Liver (tissue), 9 donors: Measurements from ENCODE around the gene PDZD2. TPM values are rescaled to one million over a fixed set of nuclear protein-coding genes. Genes with fewer than 3 reads are reported as not detected.

ENCODE experiments used
- DNase-seq: peaks from one replicate; pipeline ENCODE4 v3.0.0-alpha.2; 2017; ENCODE audit warnings: low spot score
- H3K27ac ChIP-seq, 2 donors: one replicate each; pipeline ENCODE4 v1.7.0; 2013; ENCODE audit warnings: inconsistent platforms in 2 of 2, low read length in 2 of 2, control low read depth in 1 of 2, low read depth in 1 of 2, mild to moderate bottlenecking in 1 of 2
- H3K27me3 ChIP-seq, 4 donors: one replicate each; pipeline versions ENCODE4 v1.6.1 to v1.7.0; 2013; ENCODE audit warnings: low read length in 3 of 4, inconsistent platforms in 1 of 4, mild to moderate bottlenecking in 1 of 4, moderate library complexity in 1 of 4; ENCODE audit not compliant: control insufficient read depth in 4 of 4, insufficient read depth in 4 of 4
- H3K36me3 ChIP-seq, 4 donors: one replicate each; pipeline versions ENCODE4 v1.6.1 to v1.7.0; 2013; ENCODE audit warnings: low read length in 3 of 4, mild to moderate bottlenecking in 3 of 4, low read depth in 1 of 4, moderate library complexity in 1 of 4; ENCODE audit not compliant: control insufficient read depth in 4 of 4, insufficient read depth in 3 of 4
- H3K4me1 ChIP-seq, 4 donors: one replicate each; pipeline versions ENCODE4 v1.6.1 to v1.7.0; 2013; ENCODE audit warnings: low read length in 3 of 4, mild to moderate bottlenecking in 3 of 4, moderate library complexity in 1 of 4; ENCODE audit not compliant: control insufficient read depth in 4 of 4, insufficient read depth in 4 of 4
- H3K4me3 ChIP-seq, 3 donors: one replicate each; pipeline versions ENCODE4 v1.6.1 to v1.7.0; 2013; ENCODE audit warnings: low read length in 3 of 3, control low read depth in 1 of 3, low read depth in 1 of 3, mild to moderate bottlenecking in 1 of 3
- H3K9ac ChIP-seq, 2 donors: one replicate each; pipeline ENCODE4 v1.7.0; 2013; ENCODE audit warnings: low read length in 2 of 2, mild to moderate bottlenecking in 2 of 2, moderate library complexity in 2 of 2, control low read depth in 1 of 2, low read depth in 1 of 2
- H3K9me3 ChIP-seq, 4 donors: one replicate each; pipeline versions ENCODE4 v1.6.1 to v1.7.0; 2013; ENCODE audit warnings: low read length in 3 of 4; ENCODE audit not compliant: control insufficient read depth in 4 of 4
- EGR1 ChIP-seq, 2 donors: IDR thresholded peaks; 2 replicates each; pipeline ENCODE4 v1.6.1; 2016 to 2018; ENCODE audit warnings: antibody characterized with exemption in 2 of 2, low read depth in 2 of 2
- FOXA2 ChIP-seq: IDR thresholded peaks from 2 replicates; pipeline ENCODE4 v1.6.1; 2016; ENCODE audit warnings: antibody characterized with exemption
- GABPA ChIP-seq, 2 donors: IDR thresholded peaks in 1 of 2; conservative IDR thresholded peaks in 1 of 2; 2 replicates each; pipeline ENCODE4 v1.6.1; 2016; ENCODE audit warnings: antibody characterized with exemption in 2 of 2, mild to moderate bottlenecking in 1 of 2, moderate library complexity in 1 of 2
- HNF4A ChIP-seq, 2 donors: conservative IDR thresholded peaks; 2 replicates each; pipeline ENCODE4 v1.6.1; 2016; ENCODE audit warnings: antibody characterized with exemption in 2 of 2, mild to moderate bottlenecking in 2 of 2
- JUND ChIP-seq, 2 donors: IDR thresholded peaks; 2 replicates each; pipeline ENCODE4 v1.6.1; 2016; ENCODE audit warnings: antibody characterized with exemption in 2 of 2
- NR2F2 ChIP-seq: IDR thresholded peaks from 2 replicates; pipeline ENCODE4 v1.6.1; 2016; ENCODE audit warnings: antibody characterized with exemption
- RXRA ChIP-seq, 2 donors: IDR thresholded peaks; 2 replicates each; pipeline ENCODE4 v1.6.1; 2017 to 2018; ENCODE audit warnings: antibody characterized with exemption in 2 of 2, mild to moderate bottlenecking in 1 of 2
- SP1 ChIP-seq: IDR thresholded peaks from 2 replicates; pipeline ENCODE4 v1.6.1; 2018; ENCODE audit warnings: antibody characterized with exemption, mild to moderate bottlenecking
- TAF1 ChIP-seq: conservative IDR thresholded peaks from 2 replicates; pipeline ENCODE4 v1.6.1; 2016; ENCODE audit warnings: antibody characterized with exemption, mild to moderate bottlenecking
- YY1 ChIP-seq: IDR thresholded peaks from 2 replicates; pipeline ENCODE4 v1.6.1; 2016; ENCODE audit warnings: antibody characterized with exemption, mild to moderate bottlenecking
- WGBS: extraction: QIAGEN DNeasy Blood & Tissue Kit; methylation state at CpG from one replicate; pipeline ENCODE4 v1.1.7; 2013; 5-methylcytosine and 5-hydroxymethylcytosine counted together
- polyA plus RNA-seq, 2 donors: library from polyadenylated mRNA; stranded (reverse) in 1 of 2; unstranded in 1 of 2; fragments of 200-250 nt in 1 of 2; fragments of >200 nt in 1 of 2; fragmentation: Nextera tagmentation in 1 of 2; extraction: Ambion mirVana in 1 of 2; gene quantifications; one replicate each; pipeline versions ENCODE4 v1.2.1 to v1.2.3, GENCODE V29; 2013 to 2015
- total RNA-seq, 2 donors: library from RNA; depleted of rRNA; stranded (reverse); fragments of >200 nt; gene quantifications; one replicate each; pipeline ENCODE4 v1.2.3, GENCODE V29; 2014
- TF ChIP-seq, protein P1 (sequence below): IDR thresholded peaks from 2 replicates; pipeline ENCODE4 v1.6.1; 2016; ENCODE audit warnings: antibody characterized with exemption
- TF ChIP-seq, protein P2 (sequence below): IDR thresholded peaks from 2 replicates; pipeline ENCODE4 v1.6.1; 2016; ENCODE audit warnings: antibody characterized with exemption, mild to moderate bottlenecking
- TF ChIP-seq, protein P3 (sequence below): IDR thresholded peaks from 2 replicates; pipeline ENCODE4 v1.6.1; 2016; ENCODE audit warnings: antibody characterized with exemption
- TF ChIP-seq, protein P4 (sequence below): IDR thresholded peaks from 2 replicates; pipeline ENCODE4 v1.6.1; 2016; ENCODE audit warnings: antibody characterized with exemption
- donor health status: healthy.
- donor health status: healthy.
- donor health status: healthy.
- donor health status: healthy.
- donor health status: healthy.

PDZD2 gene
- total and polyA plus RNA-seq, 4 donors, result 0.27 to 1.1 (median 0.54) TPM

DNA sequence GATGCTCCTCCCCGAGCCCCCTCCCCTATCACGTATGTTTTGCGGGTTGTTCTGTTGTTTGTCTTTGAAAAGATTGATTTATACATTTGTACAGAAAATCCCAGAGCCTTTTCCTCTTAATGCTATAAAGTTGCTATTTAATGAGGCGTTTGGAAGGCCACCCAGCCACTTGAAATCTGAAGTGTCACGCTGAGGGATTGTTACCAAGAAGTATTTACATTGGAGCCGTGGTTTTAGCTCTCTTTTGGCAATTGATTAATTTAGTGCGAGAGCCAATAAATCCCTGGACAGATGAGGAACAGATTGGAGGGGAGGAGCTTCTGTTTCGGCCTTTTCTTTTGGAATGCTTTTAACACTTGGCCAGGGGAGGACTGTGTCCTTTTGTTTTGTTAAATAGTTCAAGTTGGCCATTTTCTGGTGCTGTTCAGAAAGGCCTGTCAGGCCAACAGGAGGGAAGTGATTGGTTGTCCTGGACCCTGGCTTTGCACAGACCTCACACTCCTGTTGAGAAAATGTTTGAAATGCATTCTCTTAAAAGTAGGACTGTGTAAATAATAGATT, 250.2 kb downstream of the PDZD2 start:
- Histone ChIP-seq H3K9ac (no peak overlapping the region), H3K27me3 (peaks cover 0 to 2% (median 0%) of the 10 kb centered on the region in 4 donors), H3K4me1 (no peaks in the 10 kb centered on the region), H3K36me3 (no peaks in the 10 kb centered on the region), H3K9me3 (no peaks in the 10 kb centered on the region), H3K27ac (no peak overlapping the region), H3K4me3 (no peak overlapping the region)
- TF ChIP-seq NR2F2 (no peak), HNF4A (conservative IDR thresholded peaks at IDR 0.05) (no peak), FOXA2 (no peak)
- TF ChIP-seq, protein P1, sequence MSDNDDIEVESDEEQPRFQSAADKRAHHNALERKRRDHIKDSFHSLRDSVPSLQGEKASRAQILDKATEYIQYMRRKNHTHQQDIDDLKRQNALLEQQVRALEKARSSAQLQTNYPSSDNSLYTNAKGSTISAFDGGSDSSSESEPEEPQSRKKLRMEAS, result no peak
- 69% methylated on average over 8 of the region's 8 CpGs for WGBS
- no peak for DNase-seq

DNA sequence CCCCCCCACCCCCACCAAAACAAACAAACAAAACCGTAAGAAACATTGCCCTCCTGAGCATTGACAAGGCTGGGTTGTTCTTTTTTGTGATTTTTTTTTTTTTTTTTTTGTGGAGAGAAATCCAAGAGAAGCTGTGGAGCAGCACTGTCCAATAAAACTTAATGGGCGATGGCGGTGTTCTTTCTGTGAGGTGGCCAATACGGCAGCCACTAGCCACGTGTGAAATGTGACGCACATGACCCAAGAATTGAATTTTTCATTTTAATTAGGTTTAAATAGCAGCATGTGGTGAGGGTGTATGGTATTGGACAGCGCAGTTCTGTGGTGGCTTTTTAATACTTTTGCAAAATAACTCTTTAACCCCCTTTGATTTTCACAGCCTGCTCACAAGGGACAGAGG, 251.1 kb downstream of the PDZD2 start:
- WGBS, result 72% methylated on average over 7 of the region's 7 CpGs
- Histone ChIP-seq H3K4me3 (no peak overlapping the region), H3K9ac (no peak overlapping the region), H3K4me1 (no peaks in the 10 kb centered on the region), H3K36me3 (no peaks in the 10 kb centered on the region), H3K9me3 (no peaks in the 10 kb centered on the region), H3K27me3 (peaks cover 0 to 2% (median 0%) of the 10 kb centered on the region in 4 donors), H3K27ac (no peak overlapping the region)
- TF ChIP-seq HNF4A (conservative IDR thresholded peaks at IDR 0.05) (no peak), EGR1 (IDR thresholded peaks at IDR 0.05; ENCODE audit: low read depth in 2 of 2) (no peak), JUND (IDR thresholded peaks at IDR 0.05) (no peak), GABPA (IDR thresholded peaks at IDR 0.05 in 1 of 2, conservative IDR thresholded peaks at IDR 0.05 in 1 of 2) (no peak), YY1 (no peak), FOXA2 (no peak), NR2F2 (no peak), SP1 (no peak), RXRA (IDR thresholded peaks at IDR 0.05) (no peak), TAF1 (no peak)
- TF ChIP-seq, protein P2, sequence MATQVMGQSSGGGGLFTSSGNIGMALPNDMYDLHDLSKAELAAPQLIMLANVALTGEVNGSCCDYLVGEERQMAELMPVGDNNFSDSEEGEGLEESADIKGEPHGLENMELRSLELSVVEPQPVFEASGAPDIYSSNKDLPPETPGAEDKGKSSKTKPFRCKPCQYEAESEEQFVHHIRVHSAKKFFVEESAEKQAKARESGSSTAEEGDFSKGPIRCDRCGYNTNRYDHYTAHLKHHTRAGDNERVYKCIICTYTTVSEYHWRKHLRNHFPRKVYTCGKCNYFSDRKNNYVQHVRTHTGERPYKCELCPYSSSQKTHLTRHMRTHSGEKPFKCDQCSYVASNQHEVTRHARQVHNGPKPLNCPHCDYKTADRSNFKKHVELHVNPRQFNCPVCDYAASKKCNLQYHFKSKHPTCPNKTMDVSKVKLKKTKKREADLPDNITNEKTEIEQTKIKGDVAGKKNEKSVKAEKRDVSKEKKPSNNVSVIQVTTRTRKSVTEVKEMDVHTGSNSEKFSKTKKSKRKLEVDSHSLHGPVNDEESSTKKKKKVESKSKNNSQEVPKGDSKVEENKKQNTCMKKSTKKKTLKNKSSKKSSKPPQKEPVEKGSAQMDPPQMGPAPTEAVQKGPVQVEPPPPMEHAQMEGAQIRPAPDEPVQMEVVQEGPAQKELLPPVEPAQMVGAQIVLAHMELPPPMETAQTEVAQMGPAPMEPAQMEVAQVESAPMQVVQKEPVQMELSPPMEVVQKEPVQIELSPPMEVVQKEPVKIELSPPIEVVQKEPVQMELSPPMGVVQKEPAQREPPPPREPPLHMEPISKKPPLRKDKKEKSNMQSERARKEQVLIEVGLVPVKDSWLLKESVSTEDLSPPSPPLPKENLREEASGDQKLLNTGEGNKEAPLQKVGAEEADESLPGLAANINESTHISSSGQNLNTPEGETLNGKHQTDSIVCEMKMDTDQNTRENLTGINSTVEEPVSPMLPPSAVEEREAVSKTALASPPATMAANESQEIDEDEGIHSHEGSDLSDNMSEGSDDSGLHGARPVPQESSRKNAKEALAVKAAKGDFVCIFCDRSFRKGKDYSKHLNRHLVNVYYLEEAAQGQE, result no peak
- TF ChIP-seq, protein P3, sequence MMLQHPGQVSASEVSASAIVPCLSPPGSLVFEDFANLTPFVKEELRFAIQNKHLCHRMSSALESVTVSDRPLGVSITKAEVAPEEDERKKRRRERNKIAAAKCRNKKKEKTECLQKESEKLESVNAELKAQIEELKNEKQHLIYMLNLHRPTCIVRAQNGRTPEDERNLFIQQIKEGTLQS, result no peak
- TF ChIP-seq, protein P4, sequence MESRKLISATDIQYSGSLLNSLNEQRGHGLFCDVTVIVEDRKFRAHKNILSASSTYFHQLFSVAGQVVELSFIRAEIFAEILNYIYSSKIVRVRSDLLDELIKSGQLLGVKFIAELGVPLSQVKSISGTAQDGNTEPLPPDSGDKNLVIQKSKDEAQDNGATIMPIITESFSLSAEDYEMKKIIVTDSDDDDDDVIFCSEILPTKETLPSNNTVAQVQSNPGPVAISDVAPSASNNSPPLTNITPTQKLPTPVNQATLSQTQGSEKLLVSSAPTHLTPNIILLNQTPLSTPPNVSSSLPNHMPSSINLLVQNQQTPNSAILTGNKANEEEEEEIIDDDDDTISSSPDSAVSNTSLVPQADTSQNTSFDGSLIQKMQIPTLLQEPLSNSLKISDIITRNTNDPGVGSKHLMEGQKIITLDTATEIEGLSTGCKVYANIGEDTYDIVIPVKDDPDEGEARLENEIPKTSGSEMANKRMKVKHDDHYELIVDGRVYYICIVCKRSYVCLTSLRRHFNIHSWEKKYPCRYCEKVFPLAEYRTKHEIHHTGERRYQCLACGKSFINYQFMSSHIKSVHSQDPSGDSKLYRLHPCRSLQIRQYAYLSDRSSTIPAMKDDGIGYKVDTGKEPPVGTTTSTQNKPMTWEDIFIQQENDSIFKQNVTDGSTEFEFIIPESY, result no peak
- DNase-seq, result no peak
